22Rv1 (cell line): Measurements from ENCODE around the gene FANK1.

Experiments
- CTCF ChIP-seq: fragments of 450-650 bp; IDR thresholded peaks from 2 replicates; pipeline ENCODE4 v1.5.1; 2017; ENCODE audit warnings: mild to moderate bottlenecking
- ZFX ChIP-seq: fragments of 450-650 bp; IDR thresholded peaks from 2 replicates; pipeline ENCODE4 v1.6.1; 2017; ENCODE audit warnings: antibody characterized with exemption, borderline replicate concordance

GRCh38 chr10:126009650-126010049, 113.3 kb downstream of the FANK1 start:
- TF ChIP-seq CTCF (no peak), ZFX (no peak)
